COLO668 (cell line): ENCODE measurements around the gene SAP130.

Experiments used
- DNase-seq: peaks from one replicate; lab custom pipeline; 2025; ENCODE audit not compliant: unreplicated experiment; lab: John Stamatoyannopoulos, UW

SAP130 gene

GRCh38 chr2:128026448-128027277, 1.2 kb downstream of the SAP130 start:
- no peak for DNase-seq

- no peak for DNase-seq
Observed at GRCh38 chr2:128024816-128025215, 3.0 kb downstream of the SAP130 start.

GRCh38 chr2:128017561-128017960, 10.3 kb downstream of the SAP130 start:
- no peak for DNase-seq

DNA sequence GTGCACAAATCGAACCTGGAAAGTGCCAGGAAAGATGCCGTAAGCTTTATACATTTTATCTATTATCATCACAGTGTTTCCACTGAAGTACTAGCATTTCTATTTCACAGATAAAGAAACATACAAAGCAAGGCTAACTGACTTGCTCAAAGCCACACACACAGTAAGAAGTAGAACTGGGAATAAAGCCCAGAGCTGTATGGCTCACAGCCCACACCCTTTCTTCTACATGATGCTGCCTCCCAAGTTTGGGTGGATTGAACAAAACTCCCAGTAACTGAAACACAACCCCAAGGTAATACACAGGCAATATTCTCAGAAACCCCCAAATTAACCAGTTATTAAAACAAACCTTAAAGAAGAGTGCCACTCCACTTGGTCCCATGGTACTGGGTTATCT, 11.2 kb downstream of the SAP130 start:
- DNase-seq = no peak

GRCh38 chr2:128012698-128013097, 15.2 kb downstream of the SAP130 start:
- DNase-seq = no peak

DNA sequence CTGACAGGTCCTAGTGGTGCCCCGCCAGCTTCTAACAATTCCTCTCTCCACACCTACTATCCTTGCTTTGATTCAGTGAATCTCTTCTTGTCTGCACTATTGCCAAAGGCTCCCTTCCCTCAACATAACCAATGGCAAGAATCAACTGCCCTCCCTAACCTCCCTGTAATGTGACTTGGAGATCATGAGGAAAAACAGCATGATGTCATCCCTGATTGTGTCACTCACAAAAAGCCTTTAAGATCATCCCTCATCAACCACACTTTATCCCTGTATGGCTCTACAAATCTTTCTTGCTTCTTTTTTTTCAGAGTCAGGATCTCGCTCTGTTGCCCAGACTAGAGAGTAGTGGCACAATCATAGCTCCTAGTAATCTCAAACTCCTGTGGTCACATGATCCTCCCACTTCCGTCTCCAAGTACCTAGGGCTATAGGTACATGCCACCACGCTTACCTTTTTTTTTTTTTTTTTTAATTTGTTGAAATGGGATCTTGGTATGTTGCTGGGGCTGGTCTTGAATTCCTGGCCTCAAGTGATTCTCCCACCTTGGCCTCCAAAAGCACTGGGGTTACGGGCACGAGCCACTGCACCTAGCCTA, 19.7 kb downstream of the SAP130 start:
- no peak for DNase-seq

- no peak for DNase-seq
Observed at GRCh38 chr2:128004509-128004908, 23.4 kb downstream of the SAP130 start.

- DNase-seq = no peak
Observed at GRCh38 chr2:128003463-128003862, 24.4 kb downstream of the SAP130 start.

DNA sequence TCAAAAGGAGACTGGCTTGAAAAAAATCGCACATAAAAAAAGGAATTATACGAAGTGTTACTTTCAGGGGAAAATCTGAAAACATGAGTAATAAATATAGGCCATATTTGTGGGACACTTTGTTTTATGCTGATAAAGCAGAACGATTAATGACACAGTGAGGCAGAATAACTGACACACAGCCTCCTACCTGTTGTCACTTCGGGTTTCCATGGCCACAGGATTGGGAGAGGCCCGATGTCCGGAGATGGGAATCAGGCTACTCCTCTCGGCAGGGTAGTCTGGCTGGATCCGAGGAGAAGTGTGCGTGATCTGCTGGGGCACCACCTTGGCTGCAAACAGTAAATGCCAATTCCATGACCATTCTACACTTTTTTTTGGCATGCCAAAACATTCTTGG, 31.7 kb downstream of the SAP130 start:
- DNase-seq = no peak

GRCh38 chr2:127995725-127996124, 32.1 kb downstream of the SAP130 start:
- no peak for DNase-seq

DNA sequence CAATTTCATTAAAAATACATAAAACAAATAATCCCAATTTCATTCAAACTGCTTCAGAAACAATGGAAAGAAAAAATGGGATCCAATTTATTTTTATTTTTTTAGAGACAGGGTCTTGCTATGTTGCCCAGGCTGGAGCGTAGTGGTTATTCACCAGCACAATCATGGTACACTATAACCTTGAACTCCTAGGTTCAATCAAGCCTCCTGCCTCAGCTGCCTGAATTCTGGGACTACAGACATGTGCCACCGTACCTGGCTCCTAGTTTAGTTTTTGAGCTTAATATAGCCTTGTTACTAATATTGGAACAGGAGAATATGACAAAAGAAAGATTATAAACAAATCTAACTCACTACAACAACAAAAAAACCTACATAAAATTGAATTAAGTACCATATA, 34.2 kb downstream of the SAP130 start:
- DNase-seq = no peak

- DNase-seq = no peak
Observed at GRCh38 chr2:127991742-127992141, 36.1 kb downstream of the SAP130 start.

DNA sequence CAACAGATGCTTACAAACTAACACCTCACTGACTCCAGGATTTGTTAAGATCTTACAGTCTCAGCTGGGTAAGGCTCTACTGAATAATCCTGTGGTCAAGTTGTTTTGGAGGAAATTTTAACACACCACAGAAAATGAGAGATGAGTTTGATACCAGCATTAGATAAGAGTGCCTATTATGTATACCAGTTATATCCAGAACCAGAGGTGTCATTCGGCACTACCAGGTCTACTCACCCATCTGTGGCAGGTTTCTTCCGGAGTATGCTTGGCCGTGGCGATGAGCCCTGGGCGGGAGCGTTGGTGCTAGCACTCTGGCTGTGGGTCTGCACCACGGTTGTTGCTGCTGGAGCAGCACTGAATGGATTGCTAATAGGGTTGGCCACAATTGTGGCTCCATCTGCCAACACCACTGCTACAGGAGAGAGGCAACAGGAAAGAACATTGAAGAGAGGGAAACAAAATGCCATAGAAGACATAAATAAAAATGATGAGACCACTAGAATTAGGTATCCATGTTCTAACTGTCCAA, 41.2 kb downstream of the SAP130 start:
- no peak for DNase-seq

DNA sequence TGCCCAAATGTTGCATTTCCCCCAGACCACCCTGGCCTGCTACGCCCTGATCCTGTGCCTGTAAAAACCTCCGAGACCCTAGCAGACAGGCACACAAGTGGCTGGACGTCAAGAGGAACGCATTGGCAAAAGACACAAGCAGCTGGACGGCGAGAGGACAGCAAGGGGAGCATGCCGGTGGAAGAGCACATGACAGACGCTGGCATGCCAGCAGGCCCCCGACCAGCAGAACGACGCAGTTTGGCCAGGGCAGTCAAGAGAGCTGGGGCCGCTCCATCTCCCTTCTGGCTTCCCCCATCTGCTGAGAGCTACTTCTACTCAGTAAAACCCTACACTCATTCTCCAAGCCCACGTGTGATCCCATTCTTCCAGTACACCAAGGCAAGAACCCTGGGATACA, 42.1 kb downstream of the SAP130 start:
- DNase-seq = no peak

DNA sequence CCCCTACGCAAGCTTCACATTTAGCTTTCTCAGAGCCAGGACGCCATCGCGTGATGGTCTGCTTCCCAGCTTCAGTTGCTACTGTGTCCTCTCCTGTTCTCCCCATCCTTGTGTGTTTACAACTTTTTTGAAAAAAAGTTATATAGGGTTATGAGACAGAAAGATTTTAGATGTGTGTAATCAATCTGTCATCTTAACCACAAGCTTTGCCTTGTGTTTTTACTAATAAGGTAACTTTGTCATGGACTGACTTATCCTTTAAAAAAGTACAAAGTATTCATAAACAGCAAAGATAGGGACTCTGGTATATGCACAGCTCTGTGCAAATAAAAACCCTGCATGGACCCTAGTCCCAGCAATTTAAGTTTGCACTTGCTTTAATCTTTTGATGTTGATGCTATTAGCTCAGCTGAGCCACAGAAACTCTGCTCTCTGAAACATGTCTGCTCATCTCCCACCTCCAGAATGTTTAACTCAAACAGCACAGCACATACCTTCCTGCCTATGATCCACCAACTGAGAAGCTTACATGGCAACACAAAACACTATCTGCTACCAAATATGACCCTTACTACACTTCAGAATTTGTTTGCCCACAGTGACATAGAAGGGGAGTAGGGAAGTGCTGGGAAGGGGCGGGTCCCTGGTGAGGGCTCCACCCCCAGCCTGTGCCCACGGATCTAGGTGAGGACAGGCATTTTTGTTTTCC, 42.7 kb downstream of the SAP130 start:
- no peak for DNase-seq

GRCh38 chr2:127984551-127984950, 43.3 kb downstream of the SAP130 start:
- DNase-seq = no peak

- DNase-seq = no peak
Observed at GRCh38 chr2:127969446-127969845, 58.4 kb downstream of the SAP130 start.

DNA sequence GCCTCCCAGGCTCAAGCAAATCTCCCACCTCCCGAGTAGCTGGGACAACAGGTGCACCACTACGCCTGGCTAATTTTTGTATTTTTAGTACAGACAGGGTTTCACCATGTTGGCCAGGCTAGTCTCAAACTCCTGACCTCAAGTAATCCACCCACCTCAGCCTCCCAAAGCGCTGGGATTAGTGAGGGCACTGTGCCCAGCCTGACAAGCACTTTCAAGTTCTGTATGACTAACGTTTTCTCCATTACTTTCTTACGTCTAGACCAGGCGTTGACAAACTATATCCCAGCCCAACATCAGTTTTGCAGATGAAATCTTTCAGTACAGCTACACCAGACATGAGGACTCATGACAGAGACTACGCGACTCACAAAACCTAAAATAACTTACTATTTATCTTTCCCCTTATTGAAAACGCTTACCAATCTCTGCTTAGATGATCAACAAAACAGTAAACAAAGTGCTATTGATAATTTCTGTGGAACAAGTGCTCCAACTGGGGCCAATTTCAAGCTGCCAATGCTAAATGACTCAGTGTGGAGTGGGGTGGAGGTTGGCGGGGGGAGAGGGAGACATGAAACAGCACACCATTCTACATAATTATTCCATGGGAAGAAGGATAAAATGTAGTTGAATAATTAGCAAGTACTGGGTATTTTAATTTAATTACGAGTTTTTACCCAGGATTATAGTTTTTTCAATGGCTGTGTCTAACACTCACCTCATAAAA, 59.1 kb downstream of the SAP130 start:
- DNase-seq = no peak

DNA sequence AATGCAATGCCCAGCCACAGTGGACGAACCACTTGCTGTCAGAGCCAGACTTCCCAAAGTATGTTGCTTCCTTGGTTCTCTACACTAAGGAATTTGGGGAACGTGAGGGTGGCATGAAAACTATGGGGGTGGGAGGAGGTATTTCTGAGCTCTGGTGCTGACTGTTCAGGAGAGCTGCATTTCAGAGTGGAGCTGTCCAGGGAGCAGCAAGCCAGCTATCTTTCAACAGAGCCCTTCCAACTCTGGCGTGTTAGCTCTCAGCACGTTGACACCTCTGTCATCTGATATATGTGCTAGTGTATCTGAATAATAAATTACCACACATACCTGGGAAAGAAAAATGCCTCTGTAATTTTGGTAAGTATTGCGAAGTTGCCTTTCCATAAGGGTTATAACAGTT, 66.1 kb downstream of the SAP130 start:
- no peak for DNase-seq

DNA sequence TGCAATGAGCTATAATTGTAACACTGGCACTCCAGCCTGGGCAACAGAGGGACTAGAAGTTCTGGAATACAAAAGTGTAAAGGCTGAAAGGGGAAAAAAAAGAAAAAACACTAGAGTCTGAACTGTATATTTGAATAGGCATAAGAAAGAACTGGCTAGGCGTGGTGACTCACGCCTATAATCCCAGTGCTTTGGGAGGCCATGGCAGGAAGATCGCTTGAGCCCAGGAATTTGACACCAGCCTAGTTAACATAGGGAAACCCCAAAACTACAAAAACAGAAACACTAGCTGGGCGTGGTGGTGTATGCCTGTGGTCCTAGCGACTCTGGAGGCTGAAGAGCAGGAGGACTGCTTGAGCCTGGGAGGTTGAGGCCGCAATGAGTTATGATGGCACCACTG, 70.6 kb downstream of the SAP130 start:
- no peak for DNase-seq

DNA sequence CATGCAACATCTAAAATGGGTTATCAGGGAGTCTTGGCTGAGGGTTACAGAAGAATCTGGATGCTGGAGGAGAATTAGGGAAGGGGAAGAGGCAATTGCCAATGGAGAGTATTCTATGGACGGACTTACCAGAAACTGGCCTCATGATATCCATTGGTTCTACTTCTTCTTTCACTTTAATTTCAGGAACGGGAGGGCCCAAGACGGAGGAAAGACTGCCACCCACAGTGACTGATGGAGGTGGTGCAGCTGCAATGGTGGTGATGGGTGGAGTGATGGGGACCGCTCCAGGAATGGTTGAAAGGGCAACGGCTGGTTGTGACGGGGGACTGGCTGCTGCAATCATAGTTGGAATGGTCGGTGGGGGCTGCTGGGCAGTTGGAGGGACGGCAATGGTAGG, 73.0 kb downstream of the SAP130 start:
- DNase-seq = no peak
